GM18951 (cell line): ENCODE measurements around the gene FPR1.
"Not testable (repeated sequence)": the region's sequence is repeated elsewhere in the genome, so short reads cannot be mapped to it uniquely, and the experiment has no call there.

Source experiments
- POLR2A ChIP-seq: IDR thresholded peaks from 4 replicates; pipeline ENCODE4 v1.6.1; 2011; ENCODE audit warnings: mild to moderate bottlenecking; ENCODE audit not compliant: insufficient read length, insufficient read depth; ENCODE audit errors: extremely low read depth
- in situ Hi-C: fragments of 300-500 bp; cut with MboI; formaldehyde crosslinking; loops from one replicate; pipeline ENCODE4 v1.12.0; 2022; ENCODE audit warnings: low sequenced_read_pairs, mixed read lengths, inconsistent platforms; ENCODE audit not compliant: unreplicated experiment

Gene FPR1

GRCh38 chr19:51786646-51787494 lies 35.2 kb upstream of the FPR1 start:
- TF ChIP-seq POLR2A: no peak
- in situ Hi-C loops: no loop called here

DNA sequence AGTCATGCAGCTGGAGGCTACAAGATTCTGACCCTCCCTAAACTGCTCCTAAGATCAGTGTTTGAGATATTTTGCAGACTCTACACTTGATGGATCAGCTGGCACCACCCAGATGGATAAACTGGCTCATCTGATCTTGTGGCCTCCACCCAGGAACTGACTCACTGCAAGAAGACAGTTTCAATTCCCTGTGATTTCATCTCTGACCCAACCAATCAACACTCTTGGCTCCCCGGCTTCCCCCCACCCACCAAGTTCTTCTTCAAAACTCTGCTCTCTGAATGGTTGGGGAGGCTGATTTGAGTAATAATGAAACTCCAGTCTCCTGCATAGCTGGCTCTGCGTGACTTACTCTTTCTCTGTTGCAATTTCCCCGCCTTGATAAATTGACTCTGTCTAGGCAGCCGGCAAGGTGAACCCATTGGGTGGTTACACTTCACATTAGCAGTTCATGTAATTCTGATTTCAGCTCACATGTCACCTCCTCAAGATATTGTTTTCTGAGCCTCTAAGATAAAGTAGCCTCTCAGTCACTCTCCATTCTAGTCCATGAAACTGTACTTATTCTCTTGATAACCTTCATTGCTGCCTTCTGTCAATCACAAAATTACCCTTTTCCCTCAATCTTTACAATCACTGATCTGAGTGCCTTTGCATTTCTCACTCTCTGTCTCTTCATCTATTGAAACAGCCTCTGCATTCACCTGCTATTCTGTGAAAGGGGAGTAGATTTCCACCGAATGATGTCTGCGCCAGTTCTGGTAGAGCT lies 33.4 kb upstream of the FPR1 start:
- in situ Hi-C loops: no loop called here
- TF ChIP-seq POLR2A: no peak

- TF ChIP-seq POLR2A: no peak
- in situ Hi-C loops: no loop called here
Observed at GRCh38 chr19:51784109-51784785, 32.6 kb upstream of the FPR1 start.

- in situ Hi-C loops: no loop called here
- no peak for TF ChIP-seq POLR2A
Observed at GRCh38 chr19:51783372-51783771, 31.7 kb upstream of the FPR1 start.

DNA sequence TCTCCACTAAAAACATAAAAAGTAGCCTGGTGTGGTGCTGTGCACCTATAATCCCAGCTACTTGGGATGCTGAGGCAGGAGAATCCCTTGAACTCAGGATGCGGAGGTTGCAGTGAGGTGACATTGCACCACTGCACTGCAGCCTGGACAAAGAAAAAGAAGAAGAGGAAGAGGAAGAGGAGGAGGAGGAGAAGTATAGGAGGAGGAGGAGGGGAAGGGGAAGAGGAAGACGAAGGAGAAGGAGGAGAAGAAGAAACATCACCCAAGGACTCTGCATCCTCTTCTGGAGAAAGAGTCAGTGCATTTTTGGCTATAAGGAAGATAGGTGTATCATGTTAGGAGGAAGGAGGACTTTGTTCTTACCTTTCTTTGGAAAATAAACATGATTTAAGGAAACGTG lies 30.3 kb upstream of the FPR1 start:
- in situ Hi-C loops: no loop called here
- TF ChIP-seq POLR2A: no peak

GRCh38 chr19:51780270-51780669 lies 28.6 kb upstream of the FPR1 start:
- in situ Hi-C loops: no loop called here
- no peak for TF ChIP-seq POLR2A

DNA sequence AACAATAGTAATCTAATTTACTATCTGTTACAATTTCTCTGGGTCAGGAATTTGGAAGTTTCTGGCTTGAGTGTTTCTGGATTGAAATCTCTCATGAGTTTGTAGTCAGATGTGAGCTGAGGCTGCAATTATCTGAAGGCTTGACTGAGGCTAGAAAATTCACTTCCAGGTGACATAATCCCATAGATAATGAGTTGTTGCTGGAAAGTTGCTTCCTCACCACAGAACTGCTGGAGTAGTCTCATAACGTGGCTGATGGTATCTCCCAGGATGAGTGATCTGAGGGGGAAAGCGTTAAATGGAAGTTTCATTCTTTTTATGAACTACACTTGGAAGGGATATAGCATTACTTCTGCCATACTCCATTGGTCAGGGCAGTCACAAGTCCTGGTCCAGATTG lies 28.0 kb upstream of the FPR1 start:
- TF ChIP-seq POLR2A: no peak
- in situ Hi-C loops: no loop called here

DNA sequence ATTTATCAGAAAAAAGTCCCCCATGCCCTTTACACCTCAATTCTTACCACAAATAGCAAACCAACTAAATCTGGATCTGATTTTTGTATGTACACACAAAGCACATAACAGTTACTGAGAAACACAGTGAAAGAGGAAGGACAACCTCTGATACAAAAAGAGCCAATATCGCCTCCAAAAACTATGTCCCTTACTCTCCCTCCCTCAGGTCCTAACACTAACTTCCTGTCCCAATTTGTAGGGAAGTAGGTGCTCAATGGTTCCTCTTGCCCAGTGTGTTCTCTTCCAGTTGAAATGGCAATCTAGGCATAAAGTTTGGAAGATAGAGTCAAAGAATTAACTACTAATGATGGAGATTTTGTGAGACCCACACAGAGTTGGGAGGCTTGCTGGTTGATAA lies 27.5 kb upstream of the FPR1 start:
- TF ChIP-seq POLR2A: no peak
- in situ Hi-C loops: no loop called here

GRCh38 chr19:51777570-51778462 lies 26.1 kb upstream of the FPR1 start:
- in situ Hi-C loops: no loop called here
- TF ChIP-seq POLR2A: no peak

GRCh38 chr19:51776561-51776960 lies 24.9 kb upstream of the FPR1 start:
- in situ Hi-C loops: not testable (repeated sequence)

- in situ Hi-C loops: no loop called here
- no peak for TF ChIP-seq POLR2A
Observed at GRCh38 chr19:51772977-51773376, 21.3 kb upstream of the FPR1 start.

DNA sequence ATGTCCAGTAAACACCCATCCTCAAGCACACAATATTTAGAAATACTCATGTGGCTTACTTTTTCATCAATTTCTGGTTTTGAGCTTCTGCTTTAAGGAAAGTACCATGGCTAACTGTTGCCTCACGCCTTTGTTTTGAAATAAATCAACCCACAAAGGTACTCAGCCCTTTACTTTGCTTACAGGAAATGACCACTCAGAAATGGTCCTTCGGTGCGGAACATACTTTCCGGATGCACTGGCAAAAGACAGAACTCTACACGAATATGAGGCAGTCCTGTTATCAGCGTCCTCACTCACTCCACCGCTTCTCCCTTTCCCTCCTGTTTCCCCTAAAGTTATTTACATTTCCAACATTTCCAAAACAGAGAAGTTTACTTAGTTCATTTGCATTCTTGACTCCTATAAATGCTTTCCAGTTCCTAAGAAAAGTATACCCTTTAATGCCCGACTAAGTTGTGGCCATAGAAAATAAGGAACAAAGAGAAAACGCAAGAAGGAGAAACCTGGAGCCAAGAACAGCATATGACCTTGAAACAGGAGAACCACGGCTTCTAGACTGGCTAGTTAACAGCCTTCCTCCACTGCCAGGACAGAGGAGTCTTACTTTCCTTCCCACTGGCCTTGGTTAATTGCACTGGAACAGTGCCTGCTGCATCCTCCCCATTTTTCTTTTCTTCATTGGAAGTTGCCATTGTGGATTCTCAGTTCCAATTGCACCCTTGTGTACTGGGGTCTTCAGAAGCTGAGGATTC lies 19.9 kb upstream of the FPR1 start:
- in situ Hi-C loops: no loop called here
- no peak for TF ChIP-seq POLR2A
